ENCODE results near the gene RIPPLY1.

- TF ChIP-seq CTCF (IDR thresholded peaks at IDR 0.05; ENCODE audit: low read depth, low read length): no peak
- no peak for TF ChIP-seq POLR2A (IDR thresholded peaks at IDR 0.05; ENCODE audit: extremely low read depth, insufficient read length)
- no peak for TF ChIP-seq MAX (IDR thresholded peaks at IDR 0.05; ENCODE audit: low read depth, low read length)
- TF ChIP-seq MYC (IDR thresholded peaks at IDR 0.05; ENCODE audit: low read depth, low read length): no peak
Observed at GRCh38 chrX:106952538-106952937, 49.4 kb upstream of the RIPPLY1 start.

All from NB4 (cell line).